Skin of body (tissue), 2 donors: ENCODE data around the gene KIZ. TPM values are rescaled to one million over a fixed set of nuclear protein-coding genes. Genes with fewer than 3 reads are reported as not detected.
"Not testable (repeated sequence)": the region's sequence is repeated elsewhere in the genome, so short reads cannot be mapped to it uniquely, and the experiment has no call there.

Experiments used
- DNase-seq: peaks from one replicate; lab custom pipeline; 2025; lab: John Stamatoyannopoulos, UW
- total RNA-seq: library from RNA; depleted of rRNA; stranded (reverse); fragments of >200 nt; gene quantifications from one replicate; pipeline ENCODE4 v1.2.3, GENCODE V29; 2014

Gene KIZ
- total RNA-seq, 1 donor from 2014 or later, result 14.2 TPM

DNA sequence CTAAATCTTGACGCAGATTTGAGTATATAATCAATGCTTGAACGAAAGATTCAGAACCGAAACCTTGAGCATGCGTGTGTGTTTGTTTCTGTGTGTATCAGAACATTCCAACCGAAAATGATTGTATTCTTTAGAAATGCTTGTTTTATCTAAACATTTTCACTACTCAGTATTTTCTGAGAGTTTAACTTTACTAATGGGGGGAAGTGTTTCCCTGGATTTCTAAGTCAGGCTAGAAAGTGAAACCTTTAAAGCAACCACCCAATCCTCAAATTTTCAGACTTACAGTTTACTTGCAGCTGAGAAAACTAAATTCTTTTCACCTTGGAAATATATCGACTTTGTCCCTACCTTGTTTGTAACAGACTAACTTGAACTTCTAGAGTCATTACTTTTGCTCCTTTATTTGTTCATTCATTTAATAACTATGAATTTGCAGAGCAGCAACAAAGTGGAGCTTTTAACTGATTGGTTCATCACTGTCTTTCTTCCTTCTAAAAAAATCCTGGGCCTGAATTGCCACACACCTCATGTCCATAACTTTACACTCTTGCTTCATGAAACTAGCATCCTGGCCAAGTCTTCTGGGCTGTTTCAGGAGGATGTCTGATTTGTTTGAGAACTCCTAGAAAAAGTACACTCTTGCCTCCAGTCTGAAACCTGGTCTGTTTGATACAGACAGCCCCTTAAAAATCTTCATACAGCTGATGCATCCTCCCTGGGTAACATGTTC, 99.5 kb downstream of the KIZ start:
- no peak for DNase-seq

DNA sequence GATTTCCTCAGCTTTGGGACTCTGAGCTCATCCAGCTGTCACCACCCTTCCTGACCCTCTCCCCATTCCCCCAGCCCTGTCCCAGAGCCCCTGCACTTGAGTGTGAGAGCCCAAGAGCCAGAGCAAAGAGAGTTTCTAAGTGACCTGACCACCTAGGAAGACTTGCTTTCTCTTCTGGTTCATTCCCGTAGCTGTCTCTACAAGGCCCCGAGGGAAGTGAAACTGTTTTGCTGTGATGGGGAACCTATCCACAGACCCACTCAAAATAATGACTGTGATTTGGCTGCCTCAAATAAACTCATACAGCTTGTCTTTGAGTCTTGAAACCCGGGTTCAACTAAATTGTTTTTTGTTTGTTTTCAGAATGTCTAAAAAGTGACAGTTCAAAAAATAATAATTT, 102.6 kb downstream of the KIZ start:
- DNase-seq, result no peak

DNA sequence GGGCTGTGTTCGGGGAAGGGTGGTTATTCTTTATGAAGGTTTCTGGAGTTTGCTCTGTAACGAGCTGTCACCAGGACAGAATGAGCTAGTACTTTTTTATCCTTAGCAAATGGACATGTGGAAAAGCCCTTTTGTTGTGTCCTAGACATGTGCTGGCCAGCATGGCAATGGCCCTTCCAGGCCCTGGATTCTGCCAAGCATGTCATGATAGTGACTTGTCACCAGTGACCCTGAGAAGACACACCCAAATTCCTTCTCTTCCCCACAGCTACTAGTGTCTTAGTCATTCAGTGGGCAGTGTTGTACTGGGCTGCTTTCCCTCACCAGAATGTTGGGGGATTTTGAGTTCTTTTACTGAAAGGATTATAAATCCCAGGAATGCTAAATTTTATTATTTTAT, 103.3 kb downstream of the KIZ start:
- no peak for DNase-seq

DNA sequence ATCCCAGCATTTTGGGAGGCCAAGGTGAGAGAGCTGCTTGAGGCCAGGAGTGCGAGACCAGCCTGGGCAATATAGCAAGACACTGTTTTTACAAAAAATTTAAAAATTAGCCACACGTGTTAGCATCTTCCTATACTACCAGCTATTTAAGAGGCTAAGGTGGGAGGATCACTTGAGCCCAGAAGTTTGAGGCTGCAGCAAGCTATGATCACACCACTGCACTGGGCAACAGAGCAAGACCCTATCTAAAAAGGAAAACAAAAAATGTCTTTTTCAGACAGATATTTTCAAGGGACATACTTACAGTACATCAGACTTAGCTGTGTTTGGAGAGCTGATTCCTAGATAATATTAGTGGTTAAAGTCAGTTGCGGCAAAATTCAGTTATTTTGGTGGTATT, 104.3 kb downstream of the KIZ start:
- no peak for DNase-seq

DNA sequence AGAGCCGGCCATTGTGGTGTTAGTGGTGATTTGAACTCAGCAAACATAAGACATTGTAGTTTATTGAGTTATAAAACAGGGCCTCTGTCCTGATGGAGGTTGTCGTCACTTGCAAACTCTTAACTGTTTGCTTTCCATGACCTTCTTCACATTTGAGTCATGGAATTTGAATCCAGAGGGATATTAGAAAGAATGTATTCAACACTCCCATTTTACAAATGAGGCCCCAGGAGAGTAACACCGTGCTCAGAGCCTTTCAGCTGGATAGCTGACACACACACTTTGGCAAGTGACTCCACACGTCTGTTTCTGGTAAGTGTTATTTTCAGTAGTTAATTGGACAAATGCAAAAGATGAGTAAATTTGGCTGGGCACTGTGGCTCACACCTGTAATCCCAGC, 104.8 kb downstream of the KIZ start:
- no peak for DNase-seq

DNA sequence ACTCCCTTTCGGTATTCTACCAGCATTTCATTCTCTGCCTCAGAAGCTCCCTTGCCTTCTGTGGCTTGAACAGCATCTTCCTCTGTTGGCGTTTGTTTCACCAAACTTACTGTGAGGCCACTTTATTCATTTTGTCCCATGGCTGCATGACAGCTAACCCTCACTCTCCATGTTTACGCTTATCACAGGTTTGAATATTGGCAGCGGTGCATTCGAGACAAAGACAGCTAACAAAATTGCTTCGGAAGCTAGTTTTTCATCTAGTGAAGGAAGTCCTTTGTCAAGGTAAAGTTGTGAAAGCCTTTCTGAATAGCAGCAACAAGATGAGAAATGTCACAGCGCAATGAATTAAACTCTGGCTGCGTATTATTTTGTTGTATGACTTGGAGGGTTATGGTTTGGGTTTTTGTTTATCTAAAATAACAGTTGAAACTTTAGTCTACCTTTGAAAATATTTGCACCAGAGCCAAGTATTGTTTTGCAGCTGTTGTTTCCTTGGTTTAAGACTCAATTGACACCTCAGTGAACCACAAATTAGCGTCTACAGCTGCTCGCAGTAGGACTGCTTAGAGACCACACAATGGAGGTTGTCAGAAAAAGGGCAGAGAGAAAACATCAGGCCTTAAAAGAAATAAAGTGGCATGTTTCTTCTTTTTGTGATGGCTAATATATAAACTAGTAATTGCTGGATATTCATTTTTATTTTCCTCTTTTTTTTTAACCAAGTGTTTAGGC, 106.8 kb downstream of the KIZ start:
- DNase-seq, result no peak

DNA sequence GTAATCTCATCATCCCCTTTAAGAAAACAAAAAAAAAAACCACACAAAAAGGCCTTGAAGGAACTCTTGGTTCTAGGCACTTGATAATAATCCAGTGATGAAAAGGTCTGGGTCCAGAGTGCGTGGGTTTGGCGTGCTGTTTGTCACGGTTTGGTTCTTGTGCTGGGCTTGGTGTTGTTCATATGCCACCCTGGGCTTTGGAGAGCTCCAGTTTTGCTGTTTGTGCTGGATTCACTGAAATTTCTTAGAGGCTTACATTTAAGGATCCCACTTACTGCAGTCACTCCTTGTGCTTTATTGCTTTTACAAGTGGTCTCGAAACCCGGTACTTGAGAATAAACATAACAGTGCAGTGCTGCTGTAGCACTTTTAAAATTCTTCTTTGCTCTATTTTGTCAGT, 108.4 kb downstream of the KIZ start:
- no peak for DNase-seq

DNA sequence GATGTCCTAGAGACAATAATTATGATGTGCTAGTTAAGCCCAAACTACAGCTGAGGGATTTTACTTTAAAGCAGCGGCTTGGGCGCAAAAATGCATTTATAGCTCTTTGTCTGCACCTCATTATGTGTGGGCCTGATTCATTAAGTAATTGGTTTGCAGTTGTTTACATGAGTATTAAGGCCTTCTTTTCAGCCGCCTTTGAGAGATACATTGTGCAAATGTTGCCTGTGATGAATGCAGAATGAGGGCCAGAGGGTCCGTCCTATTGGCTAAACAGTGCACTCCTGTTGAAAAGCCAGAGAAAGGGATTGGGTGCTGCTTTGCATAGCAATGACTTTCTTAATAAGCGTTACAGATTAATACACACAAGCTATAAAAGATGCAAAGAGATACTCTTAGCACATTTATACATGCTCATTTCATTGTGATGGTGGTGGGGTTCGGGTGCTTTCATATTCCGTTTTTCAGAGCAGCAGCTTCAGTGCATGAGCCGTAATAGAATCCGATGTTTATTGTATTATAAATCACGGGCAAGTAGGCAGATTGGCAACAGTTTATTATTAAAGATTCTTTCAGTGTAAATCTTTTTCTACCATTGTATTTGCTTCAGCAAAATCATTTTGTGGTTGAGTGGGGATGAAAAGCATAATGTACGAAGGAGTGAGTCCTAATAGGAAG, 109.1 kb downstream of the KIZ start:
- no peak for DNase-seq

DNA sequence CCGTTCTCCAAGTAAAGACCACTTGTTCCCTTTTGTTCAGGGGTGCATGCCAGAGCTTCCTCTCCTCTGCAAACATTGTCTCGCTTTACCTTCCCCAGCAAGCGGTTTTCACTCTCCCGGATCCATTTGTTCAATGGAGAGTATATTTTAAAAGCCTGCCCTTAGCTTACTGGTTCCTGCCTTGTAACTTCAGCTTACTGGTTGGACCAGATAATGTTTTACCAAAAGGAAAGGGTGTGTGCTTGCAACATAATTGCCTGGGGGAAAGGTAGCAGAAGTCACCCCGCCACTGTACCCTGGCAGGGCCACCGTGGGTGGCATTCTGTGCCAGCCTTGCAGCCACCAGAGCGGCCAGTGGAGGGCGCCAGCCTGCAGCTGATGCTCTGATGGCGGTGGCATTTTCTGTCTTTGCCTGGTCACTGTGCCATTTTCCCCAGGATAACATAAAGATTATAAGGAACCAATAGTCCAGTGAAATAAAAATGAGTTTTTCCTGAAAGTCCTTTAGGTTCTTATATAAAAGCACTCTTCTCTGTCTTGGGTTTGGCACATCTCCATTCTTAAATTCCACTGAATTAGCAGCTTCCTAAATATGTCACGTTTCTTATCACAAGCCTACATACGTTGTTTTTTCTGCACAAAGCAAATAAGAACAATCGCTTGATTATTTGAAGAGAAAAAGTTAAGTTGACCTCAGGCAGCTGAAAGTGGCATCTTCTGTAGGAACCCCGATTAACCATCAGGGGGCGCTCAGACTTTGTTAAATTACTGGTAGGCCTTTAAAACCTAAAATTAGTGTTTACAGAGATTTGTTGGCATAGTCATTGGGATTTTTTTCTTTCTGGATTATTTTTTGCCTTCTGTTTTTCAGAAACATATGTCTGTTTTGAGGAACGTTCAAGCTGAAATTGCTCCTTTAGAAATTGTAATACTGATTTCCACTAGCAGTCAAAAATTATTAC, 109.9 kb downstream of the KIZ start:
- peak; percentile 36 for DNase-seq

DNA sequence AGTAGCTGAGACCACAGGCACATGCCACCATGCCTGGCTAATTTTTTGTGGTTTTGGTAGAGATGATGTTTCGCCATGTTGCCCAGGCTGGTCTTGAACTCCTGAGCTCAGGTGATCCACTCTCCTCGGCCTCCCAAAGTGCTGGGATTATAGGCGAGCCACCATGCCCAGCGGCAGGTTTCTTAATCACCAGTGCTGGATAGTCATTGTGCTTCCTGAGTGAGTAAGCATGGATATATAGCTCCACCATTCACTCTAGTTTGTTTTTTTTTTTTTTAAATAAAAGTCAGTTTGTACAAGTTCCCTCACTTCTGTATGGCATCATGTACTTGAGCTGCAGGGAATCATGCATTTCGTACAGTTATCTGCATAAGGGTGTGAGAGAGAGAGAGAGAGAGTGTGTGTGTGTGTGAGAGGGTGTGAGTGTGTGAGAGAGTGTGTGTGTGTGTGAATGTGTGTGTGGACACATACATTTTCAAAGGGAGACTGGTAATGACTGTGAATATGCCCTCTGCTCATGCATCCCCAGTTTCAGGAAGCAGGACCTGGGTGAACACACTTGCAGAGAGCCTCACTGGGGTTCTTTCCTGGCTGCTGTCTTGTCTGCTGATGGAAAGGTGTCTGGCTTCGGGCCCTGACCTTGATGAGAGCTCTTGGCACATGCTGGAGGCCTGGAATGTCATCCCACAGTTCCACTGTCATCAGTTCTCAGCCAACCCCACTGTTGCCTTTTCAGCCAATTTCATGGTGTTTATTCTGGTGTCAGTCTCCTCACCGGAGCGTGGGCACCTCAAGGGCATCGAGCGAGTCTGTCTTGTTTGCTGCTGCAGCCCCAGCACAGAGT, 112.3 kb downstream of the KIZ start:
- no peak for DNase-seq

DNA sequence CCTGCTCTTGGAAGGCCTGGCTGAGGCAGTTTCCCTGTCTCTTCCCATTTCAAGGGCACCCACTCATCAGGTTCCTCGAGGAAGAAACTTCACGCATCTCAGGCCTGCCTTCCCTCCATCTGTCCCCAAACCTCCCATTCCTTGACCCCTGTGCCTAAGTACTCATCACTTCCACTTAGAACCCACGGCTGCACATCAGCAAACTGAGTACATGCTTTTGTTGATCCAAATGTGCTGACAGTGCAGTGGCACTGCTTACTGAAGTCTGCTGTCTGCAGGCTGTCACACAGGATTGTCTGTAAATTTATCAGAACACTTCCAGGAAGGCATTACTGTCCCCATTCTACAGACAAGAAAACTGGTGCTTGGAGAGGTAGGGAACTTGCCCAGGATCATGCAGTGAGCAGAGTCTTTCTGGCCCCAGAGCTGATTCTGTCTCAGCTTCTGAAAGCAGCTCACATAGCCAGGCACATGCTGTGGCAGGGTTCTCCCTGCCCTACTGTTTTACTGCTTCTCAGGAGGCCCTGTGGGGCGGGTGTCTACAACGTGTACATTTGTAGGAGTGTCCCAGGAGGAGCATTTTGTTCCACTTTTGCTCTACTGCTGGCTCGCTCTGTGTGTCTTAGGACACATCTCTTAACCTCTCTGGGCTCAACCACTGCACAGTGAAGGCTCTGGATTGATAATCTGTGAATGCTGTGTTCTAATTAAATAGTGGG, 113.1 kb downstream of the KIZ start:
- DNase-seq, result no peak

DNA sequence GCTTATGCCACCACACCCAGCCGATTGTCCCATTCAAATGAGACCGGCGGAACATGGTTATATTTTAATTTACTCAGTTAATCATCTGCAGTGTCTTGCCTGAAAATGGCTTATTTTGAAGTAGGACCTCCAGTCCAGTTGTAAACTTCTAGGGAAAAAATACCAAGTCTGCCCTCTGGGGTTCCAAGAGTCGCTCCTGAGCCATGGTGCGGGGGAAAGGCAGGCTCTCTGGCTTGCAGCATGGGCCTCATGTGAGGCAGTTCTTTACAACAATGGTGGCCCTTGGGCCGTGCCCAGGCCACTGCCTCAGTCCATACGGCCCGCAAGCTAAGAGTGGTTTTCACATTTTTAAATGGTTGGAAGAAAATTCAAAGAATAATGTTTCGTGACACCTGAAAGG, 114.5 kb downstream of the KIZ start:
- no peak for DNase-seq

DNA sequence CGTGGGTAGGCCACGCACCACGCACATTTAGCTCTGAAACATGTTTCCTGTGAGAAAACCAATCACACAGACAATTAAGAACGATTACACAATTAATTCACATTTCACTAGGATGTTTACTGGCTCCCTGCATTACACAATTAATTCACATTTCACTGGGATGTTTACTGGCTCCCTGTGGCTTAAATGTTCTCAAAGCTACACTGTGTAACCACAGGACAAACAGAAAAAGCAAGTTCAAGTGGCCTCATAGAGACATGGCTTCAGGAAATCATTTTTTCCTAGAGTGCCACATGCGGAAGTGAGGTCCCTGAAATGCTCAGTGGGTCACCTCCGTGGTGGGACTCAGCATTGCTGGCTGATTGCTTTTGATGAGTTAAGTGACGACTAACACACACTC, 115.5 kb downstream of the KIZ start:
- no peak for DNase-seq

DNA sequence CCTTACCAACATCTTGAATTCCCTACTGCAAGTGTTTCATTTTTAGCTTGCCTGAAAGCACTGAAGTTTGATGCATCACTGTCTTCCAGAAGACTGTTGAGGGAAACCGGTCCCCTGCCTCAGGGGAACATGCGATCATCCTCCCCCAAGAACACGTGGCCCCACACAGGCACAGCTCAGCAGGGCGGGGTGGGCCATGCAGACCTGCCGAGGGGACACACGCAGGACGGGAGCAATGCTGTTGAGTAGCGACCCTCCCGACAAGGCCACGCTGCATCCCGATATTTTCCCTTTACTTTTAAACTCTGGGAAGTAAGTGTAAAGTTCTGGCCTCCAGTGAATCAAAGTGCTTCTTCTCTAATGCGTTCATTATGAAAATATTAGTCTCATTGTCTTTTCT, 117.9 kb downstream of the KIZ start:
- DNase-seq, result no peak

DNA sequence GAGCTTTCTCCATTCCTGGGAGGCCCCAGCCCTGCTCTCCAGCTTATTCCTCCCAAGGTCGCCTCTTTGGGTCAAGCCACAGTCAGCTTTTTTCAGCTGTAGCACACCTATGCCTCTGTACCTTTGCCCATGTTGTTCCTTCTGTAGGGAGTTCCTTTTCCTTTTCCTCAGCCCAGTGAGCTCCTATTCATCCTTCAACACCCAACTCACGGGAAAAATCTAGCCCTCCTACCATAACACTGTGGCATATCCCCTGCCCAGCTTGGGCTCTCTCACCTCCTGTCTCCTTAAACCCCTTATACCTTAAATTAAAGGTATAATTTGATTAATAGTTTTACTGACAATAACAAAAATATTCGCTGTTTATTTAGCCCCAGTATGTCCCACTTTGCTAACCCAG, 118.9 kb downstream of the KIZ start:
- no peak for DNase-seq

DNA sequence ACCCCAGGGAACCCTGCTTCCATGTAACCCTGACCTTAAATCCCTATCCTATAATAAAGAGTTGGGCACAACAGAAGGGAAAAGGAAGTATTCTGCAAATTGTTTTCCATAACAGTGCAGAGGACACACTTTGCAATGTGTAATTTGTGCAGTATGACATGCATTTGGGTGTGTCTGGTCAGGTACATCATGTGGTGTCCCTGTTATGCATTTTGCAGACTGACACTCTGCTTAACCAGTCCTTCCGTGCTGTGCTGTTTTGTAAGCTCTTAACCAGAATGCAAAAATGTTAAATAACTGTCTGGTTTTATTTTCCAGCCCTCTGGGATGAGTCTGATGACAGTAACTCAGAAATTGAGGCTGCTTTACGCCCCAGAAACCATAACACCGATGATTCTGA, 120.3 kb downstream of the KIZ start:
- DNase-seq, result no peak

DNA sequence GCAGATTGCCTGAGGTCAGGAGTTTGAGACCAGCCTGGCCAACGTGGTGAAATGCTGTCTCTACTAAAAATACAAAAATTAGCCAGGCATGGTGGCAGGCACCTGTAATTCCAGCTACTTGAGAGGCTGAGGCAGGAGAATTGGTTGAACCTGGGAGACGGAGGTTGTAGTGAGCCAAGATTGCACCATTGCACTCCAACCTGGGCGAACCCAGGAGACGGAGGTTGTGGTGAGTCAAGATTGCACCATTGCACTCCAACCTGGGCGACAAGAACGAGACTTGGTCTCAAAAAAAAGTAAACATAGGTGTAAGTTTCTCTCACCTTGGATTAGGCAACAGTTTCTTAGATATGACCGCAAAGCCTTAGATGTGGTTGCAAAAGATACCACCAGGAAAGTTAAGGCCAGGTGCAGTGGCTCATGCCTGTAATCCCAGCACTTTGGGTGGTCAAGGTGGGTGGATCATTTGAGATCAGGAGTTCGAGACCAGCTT, 121.8 kb downstream of the KIZ start:
- DNase-seq, result not testable (repeated sequence)

DNA sequence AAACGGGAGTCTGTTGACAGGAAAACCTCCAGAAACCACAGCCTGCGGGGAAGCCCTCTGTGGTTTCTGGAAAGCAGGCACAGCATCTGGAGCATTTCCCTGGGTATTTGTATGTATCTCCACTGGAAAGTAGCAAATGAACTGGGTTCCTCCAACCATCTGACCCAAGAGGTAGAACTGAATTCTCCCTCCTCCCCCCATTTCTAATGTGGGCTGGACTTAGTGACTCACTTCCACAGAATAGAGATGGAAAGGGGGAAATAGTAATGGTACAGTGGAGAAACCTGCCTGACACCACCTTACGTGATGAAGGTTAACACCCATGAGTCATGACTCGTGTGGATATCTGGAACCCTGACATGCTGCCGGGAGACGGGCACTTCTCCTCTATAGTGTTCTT, 125.4 kb downstream of the KIZ start:
- no peak for DNase-seq

DNA sequence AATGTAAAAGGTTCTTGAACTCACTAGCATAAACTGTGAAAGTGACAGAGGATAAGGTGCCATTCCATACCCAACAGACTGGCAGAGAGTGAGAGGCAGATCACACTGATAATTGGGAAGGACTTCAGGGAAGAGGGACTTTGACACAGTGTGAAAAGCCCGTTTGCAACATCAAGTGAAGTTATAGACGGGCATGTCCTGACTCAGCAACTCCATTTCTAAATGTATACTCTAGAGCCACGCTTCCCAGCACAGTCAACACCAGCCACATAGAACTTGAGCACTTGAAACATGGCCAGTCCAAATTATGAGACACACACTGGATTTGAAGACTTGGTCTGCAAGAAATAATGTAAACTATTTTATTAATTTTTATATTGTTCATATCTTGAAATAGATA, 131.3 kb downstream of the KIZ start:
- DNase-seq, result no peak

DNA sequence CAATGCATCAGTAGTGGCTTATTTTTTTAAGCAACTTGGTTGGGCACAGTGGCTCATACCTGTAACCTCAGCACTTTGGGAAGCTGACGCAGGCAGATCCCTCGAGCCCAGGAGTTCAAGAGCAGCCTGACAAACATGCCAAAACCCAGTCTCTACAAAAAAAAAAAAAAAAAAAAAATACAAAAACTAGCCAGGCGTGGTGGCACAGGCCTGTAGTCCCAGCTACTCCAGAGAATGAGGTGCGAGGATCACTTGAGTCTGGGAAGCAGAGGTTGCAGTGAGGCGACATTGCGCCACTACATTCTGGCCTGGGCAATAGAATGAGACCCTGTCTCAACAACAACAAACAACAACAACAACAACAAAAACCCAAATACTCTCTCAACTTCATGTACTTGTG, 132.5 kb downstream of the KIZ start:
- no peak for DNase-seq
